Fibroblast of gingiva (primary cell): Measurements from ENCODE around the gene FXYD7.
A peak's percentile ranks its signal among the peaks of the same experiment; 100 is the strongest.
"Not testable (repeated sequence)": the region's sequence is repeated elsewhere in the genome, so short reads cannot be mapped to it uniquely, and the experiment has no call there.

Source experiments
- DNase-seq: peaks from one replicate; pipeline ENCODE4 v3.0.0-alpha.2; 2011; ENCODE audit warnings: low read depth

FXYD7 gene

DNA sequence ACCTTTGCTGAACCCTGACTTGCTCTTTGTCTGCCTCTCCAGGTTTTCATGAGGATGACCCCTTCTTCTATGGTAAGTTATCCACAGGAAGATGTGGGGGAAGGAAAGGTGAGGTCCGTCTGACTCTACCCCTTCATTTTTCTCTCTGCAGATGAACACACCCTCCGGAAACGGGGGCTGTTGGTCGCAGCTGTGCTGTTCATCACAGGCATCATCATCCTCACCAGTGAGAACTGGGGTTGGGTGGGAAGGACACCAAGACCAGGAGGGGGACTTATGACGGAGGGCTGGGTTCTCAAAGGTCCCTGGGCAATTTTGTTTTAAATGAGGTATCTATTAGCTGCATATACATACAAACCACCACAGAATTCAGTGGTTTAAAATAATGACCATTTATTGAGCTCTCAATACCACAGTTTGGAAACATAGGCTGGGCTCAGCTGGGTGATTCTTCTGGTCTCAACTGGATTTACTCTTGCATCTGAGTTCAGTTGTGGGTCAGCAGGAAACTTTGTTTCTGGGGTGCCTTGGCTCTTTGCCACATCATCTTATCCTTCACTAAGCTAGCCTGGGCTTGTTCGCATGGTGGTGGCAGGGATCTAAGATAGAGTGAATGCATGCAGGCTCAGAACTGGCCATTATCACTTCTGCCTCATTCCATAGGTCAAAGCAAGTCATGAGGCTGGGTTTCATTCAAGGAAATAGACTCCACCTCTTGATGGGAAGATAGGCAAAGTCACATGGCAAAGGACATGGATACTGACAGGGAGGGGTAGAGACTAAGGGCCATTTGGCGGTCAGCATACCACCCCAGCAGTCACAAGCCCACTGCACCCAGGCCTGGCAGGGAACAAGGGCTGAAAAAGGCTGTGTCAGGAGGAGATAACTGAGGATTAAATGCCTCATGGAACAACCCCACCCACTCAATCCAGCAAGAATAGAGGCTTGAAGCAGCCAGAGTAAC, 23.3 kb downstream of the FXYD7 start:
- no peak for DNase-seq

DNA sequence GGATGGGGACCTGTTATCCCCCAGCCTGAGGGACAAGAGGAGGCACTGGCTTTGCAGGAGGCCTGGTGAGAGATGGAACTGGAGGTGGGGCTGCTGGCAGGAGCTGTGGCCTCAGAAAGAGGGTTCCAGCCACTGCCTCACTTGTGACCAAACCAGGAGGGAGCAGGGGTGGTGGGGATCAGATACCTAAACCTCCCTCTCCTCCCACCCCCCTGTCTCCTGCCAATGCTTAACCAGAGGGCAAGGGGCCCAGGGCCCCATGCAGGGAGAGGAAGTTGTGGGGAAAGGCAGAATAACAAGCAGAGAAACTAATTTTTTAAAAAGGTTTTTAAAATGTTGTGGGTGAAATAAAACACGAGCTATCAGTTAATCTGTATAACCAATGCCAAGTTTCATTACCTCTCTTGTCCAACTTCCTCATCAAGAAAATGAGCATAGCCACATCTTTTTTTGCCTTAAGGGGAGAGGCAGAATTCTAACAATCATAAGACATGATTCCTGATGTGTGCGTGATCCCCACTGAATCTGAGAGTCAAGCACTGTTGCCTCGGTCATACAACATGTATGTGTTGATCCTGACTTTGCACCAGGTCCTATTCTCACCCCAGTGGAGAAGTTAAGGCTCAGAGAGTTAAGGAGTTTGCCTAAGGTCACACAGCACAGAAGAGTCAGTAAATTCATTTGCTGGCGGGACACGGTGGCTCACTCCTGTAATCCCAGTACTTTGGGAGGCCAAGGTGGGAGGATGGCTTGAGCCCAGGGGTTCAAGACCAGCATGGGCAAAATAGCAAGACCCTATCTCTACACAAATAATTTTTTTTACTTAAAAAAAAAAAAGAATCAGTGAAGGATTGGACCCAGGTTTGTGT, 24.4 kb downstream of the FXYD7 start:
- no peak for DNase-seq

DNA sequence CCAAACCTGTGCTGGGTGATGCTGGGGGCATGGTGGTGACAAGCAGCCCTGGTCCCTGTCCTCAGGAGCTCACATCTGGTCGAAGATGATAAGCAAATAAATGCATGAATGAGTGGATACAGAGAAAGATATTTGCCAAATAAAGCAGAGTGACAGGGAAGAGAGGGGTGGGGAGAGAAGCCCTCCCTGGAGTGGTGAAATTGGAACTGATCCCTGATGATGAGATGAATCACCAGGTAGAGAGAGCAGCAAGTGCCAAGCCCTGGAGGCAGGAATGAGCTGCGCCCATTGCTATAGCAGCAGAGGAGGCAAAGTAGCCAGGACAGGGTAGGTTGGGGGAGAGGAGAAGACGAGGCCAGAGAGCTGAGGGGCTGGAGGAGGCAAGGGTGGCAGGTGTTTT, 25.1 kb downstream of the FXYD7 start:
- no peak for DNase-seq

DNA sequence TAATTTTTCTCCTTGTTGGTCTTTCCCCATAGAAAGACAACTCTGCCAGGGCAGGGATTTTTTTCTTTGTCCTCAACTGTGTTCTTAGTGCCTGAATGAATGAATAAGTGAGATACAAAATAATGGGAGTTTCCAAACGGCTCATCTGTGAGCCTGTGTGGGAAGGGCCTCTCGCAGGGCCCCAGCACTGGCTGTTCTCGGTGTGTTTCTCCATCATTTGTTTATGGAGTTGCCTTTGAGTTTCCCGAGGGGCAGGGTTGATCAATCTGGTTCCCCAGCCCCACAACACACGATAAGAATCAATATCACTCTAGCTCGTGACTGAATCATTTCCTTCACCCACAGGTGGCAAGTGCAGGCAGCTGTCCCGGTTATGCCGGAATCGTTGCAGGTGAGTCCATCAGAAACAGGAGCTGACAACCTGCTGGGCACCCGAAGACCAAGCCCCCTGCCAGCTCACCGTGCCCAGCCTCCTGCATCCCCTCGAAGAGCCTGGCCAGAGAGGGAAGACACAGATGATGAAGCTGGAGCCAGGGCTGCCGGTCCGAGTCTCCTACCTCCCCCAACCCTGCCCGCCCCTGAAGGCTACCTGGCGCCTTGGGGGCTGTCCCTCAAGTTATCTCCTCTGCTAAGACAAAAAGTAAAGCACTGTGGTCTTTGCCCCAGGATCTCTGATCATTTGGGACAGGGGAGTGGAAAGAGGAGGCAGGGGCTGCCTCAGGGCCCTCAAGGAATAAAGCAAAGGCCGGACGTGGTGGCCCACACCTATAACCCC, 26.4 kb downstream of the FXYD7 start:
- no peak for DNase-seq

DNA sequence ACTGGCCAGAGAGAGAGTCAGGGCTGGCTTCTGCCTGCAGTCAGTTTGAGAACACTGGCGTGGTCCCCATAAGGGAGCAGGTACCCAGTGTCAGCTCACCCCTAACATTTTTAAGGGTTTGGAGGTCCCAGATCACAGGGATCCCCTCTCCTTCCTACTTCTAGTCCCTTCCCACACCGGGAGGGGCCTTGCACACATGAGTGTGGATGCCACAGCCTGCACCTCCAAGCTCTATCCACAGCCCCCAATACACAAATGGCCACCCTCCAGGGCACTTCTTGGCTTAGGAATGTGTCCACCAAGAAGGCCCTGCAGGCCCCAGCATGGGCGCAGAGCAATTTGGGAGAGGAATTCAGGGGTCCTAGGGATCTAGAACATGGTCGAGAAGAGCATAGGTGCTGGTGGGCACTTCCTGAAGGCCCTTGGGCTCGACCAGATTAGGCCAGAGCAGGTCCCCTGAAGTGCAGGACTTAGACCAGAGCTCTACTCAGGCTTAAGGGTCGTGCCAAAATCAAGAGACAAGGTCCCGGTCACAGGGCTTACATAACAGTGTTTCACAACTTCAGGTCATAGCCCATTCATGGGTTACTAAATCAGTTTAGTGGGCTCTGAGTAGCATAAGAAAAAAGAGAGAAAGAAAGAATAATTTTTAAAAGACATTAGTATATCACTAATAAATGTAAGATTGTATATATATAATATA, 27.5 kb downstream of the FXYD7 start:
- DNase-seq: no peak

DNA sequence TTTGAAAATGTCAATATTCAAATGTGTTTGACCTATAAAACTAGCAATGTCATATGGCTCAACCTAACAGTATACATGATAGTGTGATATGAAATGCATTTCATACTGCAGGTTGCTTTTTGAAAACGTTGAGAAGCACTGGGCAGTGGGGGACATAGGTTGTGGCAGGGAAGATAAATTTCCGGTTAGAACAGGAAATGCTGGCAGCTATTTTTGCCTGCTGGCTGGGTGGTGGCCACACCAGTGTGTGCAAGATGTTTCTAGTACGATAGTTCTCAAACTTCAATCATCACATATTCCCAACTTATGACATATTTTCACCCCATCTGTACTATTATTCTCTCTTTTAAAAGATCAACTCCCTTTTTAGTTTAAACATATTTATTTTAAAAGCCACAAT, 28.7 kb downstream of the FXYD7 start:
- DNase-seq: no peak

DNA sequence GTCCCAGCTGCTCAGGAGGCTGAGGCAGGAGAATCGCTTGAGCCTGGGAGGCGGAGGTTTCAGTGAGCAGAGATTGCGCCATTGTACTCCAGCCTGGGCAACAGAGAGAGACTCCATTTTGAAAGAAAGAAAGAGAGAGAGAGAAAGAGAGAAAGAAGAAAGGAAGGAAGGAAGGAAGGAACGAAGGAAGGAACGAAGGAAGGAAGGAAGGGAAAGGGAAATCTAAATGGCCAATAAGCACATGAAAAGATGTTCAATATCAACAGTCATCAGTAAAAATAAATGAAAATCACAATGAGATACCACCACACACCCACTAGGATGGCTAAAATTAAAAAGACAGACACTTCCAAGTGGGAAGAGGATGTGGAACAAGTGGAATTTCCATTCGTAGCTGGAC, 31.2 kb downstream of the FXYD7 start:
- DNase-seq: no peak

DNA sequence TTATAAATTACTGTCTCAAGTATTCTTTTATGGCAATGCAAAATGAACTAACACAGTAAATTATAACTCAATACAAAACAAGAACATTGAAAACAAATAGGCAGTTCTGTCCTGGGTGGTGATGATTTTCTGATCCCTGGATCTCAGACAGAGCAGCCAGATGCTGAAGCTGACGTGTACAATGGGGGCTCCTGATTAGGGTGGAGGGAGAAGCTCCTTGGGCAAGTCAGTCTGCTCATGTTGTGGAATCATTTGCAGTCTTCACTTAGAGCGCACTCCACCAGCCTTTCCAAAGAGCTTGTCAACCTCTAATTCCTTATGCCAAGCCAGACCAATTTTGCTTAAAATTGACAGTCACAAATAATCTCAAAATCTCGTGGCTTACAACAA, 33.1 kb downstream of the FXYD7 start:
- DNase-seq: no peak

DNA sequence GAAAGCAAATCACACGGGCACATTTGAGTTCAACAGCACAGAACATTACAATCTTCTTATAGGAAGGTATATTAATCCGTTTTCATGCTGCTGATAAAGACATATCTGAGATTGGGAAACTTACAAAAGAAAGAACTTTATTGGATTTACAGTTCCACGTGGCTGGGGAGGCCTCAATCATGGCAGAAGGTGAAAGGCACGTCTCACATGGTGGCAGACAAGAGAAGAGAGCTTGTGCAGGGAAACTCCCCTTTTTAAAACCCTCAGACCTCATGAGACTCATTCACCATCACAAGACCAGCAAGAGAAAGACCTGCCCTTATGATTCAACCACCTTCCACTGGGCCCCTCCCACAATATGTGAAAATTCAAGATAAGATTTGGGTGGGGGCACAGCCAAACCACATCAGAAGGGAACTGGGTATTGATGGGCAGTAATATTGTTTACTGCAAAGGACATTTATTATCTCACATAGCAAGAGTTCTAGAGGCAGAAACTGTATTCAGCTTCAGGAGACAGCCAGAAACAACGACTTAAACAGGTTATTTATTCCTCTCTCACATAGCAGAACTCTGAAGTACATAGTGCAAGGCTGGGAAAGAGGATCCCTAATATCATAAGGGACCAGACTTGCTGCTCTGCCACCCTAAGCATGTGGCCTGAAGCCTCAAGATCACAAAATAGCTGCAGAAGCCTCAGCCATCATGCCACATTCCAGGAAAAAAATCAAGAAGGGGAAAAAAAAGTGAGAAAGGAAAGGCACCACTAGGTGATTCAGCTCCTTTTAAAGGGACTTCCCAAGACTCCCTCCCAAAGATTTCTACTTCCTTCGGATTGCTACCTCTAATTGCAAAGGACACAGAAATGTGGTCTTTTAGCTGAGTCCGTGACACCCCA, 34.6 kb downstream of the FXYD7 start:
- no peak for DNase-seq

DNA sequence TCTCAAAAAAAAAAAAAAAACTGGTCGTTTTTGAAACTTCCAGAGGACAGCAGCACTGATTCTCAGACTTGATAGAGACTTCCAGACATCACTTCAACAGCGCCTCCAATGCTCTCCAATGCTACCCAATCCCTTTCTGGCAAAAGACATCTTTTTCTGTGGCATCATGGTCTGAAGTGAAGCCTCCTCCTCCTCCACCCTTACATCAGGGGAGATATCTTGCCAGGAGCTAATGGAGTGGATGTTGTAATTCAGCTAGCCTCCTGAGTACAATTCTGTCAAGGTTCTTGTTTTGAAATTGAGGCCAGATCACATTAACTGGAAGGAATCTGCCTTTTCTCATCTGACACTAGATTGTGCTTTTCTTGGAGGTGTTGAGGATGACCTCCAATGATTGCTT, 35.6 kb downstream of the FXYD7 start:
- DNase-seq: peak; percentile 26

DNA sequence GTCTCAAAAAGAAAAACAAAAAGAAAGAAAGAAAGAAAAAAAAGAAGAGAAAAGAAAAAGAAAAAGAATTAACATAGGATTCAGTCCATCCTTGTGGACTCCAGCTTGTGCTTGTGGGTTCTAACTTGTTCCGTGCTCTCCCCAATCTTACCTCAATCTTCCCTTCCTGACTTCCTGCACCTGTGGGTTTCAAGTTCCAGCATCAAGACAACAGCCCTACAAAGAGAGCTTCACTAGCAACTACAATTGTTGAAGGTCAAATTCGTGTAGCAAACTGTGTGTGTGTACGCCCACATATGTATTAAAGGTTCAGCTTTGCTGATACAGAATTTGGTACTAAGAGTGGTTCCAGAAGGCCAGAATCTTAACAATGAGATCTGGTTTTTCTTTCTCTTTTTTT, 36.8 kb downstream of the FXYD7 start:
- no peak for DNase-seq

DNA sequence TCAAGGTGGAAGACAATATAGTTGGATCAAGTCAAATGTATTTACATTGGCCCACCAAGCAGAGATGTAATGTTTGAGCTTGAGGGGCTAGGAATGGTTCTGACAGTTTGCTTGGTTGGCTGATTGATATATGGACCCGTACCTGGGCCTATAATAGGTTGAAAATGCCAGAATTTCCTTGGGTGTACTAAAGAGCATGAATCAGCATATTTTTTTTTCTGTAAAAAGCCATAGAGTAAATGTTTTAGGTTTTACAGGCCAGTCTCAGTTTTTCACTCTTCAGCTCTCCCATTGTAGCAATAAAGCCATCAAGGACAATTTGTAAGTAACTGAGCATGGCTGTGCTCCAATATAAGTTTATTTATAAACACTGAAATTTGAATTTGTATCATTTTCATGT, 38.3 kb downstream of the FXYD7 start:
- DNase-seq: no peak

DNA sequence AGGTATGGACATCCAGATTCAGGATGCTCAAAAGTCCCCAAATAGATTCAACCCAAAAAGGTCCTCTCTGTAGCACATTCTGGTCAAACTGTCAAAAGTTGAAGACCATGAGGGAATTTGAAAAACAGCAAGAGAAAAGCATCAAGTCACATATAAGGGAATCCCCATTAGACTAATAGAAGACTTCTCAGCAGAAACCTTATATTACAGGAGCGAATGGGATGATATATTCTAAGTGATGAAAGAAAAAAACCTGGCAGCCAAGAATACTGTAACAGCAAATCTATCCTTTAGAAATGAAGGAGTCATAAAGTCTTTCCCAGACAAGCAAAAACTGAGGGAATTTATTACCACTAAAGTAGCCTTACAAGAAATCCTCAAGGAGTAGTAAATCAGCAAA, 41.2 kb downstream of the FXYD7 start:
- DNase-seq: no peak

DNA sequence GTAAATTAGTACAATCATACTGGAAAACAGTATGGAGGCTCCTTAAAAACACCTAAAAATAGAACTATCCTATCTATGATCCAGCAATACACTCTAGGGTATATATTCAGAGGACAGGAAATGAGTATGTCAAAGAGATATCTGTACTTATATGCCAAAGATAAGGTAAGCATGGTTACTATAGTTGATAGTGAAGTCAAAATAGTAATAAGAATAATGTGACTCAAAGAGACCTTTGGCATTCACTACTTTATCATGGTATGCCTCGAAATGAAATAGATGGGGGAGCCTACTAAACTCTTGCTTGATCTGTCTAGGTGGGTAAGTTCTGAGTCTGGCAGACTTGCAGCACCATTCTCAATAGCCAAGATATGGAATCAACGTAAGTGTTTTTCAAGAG, 41.8 kb downstream of the FXYD7 start:
- DNase-seq: no peak

DNA sequence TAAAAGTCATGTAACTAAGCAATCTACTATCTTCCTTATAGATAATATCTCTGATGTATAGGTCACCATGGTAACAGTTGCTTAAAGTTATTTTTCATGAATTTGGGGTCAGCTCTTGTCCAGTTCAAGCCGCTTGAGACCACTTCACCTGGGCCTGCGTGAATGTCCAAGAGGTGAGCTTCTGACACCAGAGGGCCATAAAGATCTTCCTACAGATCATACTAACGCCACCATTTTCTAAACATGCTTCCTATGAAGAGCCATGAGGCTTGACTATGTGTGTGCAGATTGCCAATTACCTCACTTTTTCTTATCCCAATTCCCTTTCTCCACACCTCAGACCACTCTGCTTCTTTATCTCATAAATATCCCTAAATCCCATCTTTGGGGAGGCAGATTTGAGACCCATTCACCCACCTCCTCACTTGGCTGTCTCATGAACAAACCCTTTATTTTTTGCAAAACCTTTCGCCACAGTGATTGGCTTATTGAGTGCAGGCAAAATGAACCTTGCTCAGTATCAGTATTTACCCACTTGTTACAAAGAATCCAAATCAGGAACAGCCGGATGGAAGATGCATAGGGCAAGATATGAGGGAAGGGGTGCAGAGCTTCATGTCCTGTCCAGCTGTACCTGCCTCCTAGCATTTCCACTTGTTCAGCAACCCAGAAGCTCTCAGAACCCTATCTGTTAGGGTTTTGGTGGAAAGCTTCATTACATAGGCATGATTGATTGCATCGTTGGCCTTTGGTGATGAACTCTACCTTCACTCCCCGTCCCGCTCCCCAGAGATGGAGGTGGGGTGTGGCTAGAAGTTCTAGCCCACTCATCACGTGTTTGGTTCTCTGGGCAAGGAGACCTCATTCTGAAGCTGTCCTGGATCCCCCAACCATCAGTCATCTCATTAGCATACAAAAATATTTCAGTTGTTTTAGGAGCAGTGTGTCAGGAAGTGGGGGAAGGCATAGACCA, 51.2 kb downstream of the FXYD7 start:
- DNase-seq: no peak

DNA sequence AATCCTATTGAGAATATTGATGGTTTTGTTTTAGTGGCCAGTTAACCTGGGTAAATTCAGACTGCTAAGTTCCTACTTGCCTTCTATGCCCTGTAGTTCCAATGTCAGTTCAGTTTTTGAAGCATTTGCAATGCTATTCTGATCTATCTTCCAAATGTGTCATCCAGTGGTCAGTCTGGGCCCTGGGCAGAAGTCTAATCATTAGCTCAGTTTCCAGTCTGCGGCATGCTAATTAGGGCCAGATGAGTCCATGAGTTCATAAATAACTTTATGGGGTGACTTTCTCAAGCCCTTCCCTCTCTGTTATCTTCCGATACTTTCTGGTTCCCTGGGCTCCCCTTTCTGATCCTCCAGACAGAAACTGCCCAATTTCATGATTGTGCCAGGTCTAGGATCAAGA, 52.8 kb downstream of the FXYD7 start:
- peak; percentile 25 for DNase-seq

DNA sequence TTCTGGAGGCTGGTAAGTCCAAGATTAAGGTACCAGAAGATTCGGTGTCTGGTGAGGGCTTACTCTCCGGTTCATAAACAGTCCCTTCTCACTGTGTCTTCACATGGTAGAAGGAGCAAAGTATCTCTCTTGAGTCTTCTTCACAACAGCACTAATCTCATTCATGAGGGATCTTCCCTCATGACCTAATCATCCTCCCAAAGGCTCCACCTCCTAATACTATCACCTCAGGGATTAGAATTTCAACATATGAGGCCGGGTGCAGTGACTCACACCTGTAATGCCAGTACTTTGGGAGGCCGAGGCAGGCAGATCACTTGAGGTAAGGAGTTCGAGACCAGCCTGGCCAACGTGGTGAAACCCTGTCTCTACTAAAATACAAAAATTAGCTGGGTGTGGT, 53.8 kb downstream of the FXYD7 start:
- DNase-seq: not testable (repeated sequence)

DNA sequence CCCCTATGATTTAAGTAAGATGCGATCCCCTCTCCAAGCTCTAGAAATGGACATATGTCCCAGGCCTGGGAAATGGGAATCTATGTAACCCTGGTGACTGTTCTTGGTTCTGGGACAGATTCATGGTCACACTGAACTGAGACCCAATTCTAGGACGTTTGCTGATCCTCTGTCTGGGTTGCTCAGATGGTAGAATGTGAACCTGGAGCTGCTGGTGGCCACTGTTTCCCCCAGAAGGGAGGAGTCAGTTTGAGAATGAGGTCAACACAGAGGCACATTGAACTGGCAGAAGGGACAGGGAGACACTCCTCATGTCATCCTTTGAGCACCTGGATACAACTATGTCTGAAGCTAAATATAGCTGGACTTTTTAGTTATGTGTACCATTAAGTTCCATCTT, 56.4 kb downstream of the FXYD7 start:
- DNase-seq: no peak
